ENCODE results near the gene RPRM.
"Not testable (repeated sequence)": the region's sequence is repeated elsewhere in the genome, so short reads cannot be mapped to it uniquely, and the experiment has no call there.

DNA sequence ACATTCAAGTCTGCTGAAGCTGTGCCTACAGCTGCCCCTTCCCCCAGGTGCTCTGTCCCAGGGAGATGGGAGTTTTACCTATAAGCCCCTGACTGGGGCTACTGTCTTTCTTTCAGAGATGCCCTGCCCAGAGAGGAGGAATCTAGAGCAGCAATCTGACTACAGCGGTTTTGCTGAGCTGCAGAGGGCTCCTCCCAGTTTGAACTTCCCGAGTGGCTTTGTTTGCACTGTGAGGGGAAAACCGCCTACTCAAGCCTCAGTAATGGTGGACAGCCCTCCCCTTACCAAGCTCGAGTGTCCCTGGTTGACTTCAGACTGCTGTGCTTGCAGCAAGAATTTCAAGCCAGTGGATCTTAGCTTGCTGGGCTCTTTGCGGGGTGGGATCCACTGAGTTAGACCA is 35.9 kb downstream of the RPRM start:
- TF ChIP-seq, protein P1, sequence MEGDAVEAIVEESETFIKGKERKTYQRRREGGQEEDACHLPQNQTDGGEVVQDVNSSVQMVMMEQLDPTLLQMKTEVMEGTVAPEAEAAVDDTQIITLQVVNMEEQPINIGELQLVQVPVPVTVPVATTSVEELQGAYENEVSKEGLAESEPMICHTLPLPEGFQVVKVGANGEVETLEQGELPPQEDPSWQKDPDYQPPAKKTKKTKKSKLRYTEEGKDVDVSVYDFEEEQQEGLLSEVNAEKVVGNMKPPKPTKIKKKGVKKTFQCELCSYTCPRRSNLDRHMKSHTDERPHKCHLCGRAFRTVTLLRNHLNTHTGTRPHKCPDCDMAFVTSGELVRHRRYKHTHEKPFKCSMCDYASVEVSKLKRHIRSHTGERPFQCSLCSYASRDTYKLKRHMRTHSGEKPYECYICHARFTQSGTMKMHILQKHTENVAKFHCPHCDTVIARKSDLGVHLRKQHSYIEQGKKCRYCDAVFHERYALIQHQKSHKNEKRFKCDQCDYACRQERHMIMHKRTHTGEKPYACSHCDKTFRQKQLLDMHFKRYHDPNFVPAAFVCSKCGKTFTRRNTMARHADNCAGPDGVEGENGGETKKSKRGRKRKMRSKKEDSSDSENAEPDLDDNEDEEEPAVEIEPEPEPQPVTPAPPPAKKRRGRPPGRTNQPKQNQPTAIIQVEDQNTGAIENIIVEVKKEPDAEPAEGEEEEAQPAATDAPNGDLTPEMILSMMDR (conservative IDR thresholded peaks at IDR 0.05): not testable (repeated sequence)
- TF ChIP-seq ZFX (IDR thresholded peaks at IDR 0.05): not testable (repeated sequence)

All from C4-2B (cell line).